ENCODE results near the gene ADRB2.

GRCh38 chr5:148875205-148875875, 48.9 kb downstream of the ADRB2 start:
- TF ChIP-seq CTCF (IDR thresholded peaks at IDR 0.05) (no peak), EP300 (IDR thresholded peaks at IDR 0.05) (no peak), POLR2A (IDR thresholded peaks at IDR 0.05) (no peak), POLR2AphosphoS5 (IDR thresholded peaks at IDR 0.05) (no peak)

All from gastroesophageal sphincter (tissue), 3 donors.